NB4 (cell line): ENCODE measurements around the gene CD38.

Experiments used
- TF ChIP-seq, protein P1 (sequence below): IDR thresholded peaks from one replicate; pipeline ENCODE4 v1.5.1; 2012; ENCODE audit warnings: low read depth, low read length
- TF ChIP-seq, protein P2 (sequence below): IDR thresholded peaks from 2 replicates; pipeline ENCODE4 v1.6.1; 2011; ENCODE audit warnings: low read depth, low read length

DNA sequence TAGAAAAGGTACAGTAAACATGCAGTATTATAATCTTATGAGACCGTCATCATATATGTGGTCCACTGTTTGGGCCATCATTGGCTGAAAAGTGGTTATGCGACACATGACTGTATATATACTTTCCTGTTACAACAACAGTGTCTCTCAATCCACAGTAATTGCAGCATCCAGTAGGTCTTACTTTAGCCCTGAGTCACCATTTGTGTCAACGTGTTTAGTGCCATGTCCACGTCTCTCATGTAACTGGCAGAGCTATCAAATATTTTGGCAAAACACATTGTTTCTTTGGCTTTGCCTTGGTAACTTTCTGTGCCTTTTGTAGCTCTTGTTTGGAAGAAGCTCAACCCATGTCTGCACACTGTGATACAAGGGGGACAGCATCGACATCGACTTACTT is 73.8 kb downstream of the CD38 start:
- TF ChIP-seq, protein P1, sequence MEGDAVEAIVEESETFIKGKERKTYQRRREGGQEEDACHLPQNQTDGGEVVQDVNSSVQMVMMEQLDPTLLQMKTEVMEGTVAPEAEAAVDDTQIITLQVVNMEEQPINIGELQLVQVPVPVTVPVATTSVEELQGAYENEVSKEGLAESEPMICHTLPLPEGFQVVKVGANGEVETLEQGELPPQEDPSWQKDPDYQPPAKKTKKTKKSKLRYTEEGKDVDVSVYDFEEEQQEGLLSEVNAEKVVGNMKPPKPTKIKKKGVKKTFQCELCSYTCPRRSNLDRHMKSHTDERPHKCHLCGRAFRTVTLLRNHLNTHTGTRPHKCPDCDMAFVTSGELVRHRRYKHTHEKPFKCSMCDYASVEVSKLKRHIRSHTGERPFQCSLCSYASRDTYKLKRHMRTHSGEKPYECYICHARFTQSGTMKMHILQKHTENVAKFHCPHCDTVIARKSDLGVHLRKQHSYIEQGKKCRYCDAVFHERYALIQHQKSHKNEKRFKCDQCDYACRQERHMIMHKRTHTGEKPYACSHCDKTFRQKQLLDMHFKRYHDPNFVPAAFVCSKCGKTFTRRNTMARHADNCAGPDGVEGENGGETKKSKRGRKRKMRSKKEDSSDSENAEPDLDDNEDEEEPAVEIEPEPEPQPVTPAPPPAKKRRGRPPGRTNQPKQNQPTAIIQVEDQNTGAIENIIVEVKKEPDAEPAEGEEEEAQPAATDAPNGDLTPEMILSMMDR = no peak
- TF ChIP-seq, protein P2, sequence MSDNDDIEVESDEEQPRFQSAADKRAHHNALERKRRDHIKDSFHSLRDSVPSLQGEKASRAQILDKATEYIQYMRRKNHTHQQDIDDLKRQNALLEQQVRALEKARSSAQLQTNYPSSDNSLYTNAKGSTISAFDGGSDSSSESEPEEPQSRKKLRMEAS = no peak
